Gastrocnemius medialis (tissue), 4 donors: ENCODE results near the gene ANTXR2. TPM values are rescaled to one million over a fixed set of nuclear protein-coding genes. Genes with fewer than 3 reads are reported as not detected.

Experiments used
- ATAC-seq, 2 donors: fragments of 150-250 bp; one replicate each; pipeline ENCODE4 v1.9.1; 2016
- DNase-seq, 2 donors: peaks; one replicate each; pipeline ENCODE4 v3.0.0-alpha.2; 2019
- H3K27ac ChIP-seq, 4 donors: fragments of 200-600 bp; sonication (generic); 1 replicate in 1 of 4; 2 replicates in 3 of 4; pipeline ENCODE4 v1.5.1; 2016 to 2018; ENCODE audit warnings: mild to moderate bottlenecking in 2 of 4, moderate library complexity in 1 of 4
- H3K27me3 ChIP-seq, 3 donors: fragments of 200-600 bp; sonication (generic) in 2 of 3; 1 replicate in 1 of 3; 2 replicates in 2 of 3; pipeline versions ENCODE4 v1.5.1 to v1.6.0; 2016 to 2019; ENCODE audit warnings: mild to moderate bottlenecking in 1 of 3, moderate library complexity in 1 of 3
- H3K36me3 ChIP-seq, 2 donors: fragments of 200-600 bp; sonication (generic) in 1 of 2; one replicate each; pipeline ENCODE4 v1.5.1; 2017 to 2018
- H3K4me1 ChIP-seq, 2 donors: fragments of 200-600 bp; sonication (generic) in 1 of 2; one replicate each; pipeline ENCODE4 v1.5.1; 2016 to 2017; ENCODE audit warnings: mild to moderate bottlenecking in 2 of 2
- H3K4me3 ChIP-seq, 4 donors: fragments of 200-600 bp; sonication (generic) in 3 of 4; 1 replicate in 1 of 4; 2 replicates in 3 of 4; pipeline ENCODE4 v1.5.1; 2016 to 2019; ENCODE audit warnings: mild to moderate bottlenecking in 2 of 4
- H3K9me3 ChIP-seq, 3 donors: fragments of 200-600 bp; sonication (generic) in 2 of 3; 1 replicate in 1 of 3; 2 replicates in 2 of 3; pipeline ENCODE4 v1.5.1; 2016 to 2019
- CTCF ChIP-seq, 5 experiments: fragments of 450-650 bp in 3 of 5; fragments of 200-600 bp in 2 of 5; sonication (generic) in 2 of 5; IDR thresholded peaks in 4 of 5; conservative IDR thresholded peaks in 1 of 5; 1 replicate in 4 of 5; 2 replicates in 1 of 5; pipeline ENCODE4 v1.5.1; 2016 to 2019; ENCODE audit warnings: antibody characterized with exemption in 5 of 5, mild to moderate bottlenecking in 3 of 5, moderate library complexity in 3 of 5
- POLR2A ChIP-seq, 2 donors: fragments of 450-650 bp; IDR thresholded peaks; one replicate each; pipeline ENCODE4 v1.6.1; 2017; ENCODE audit warnings: antibody characterized with exemption in 2 of 2, mild to moderate bottlenecking in 2 of 2, moderate library complexity in 2 of 2
- in situ Hi-C, 4 donors: fragments of 200-750 bp; cut with MboI; loops; one replicate each; pipeline versions ENCODE4 v1.15.0 to v1.8.0; 2017; ENCODE audit warnings: low sequenced_read_pairs in 4 of 4
- intact Hi-C: fragments of 100-400 bp; cut with DNase I; formaldehyde crosslinking; loops from one replicate; pipeline ENCODE4 v1.15.1; 2023; ENCODE audit warnings: low total_unique reads
- total RNA-seq, 4 donors: library from RNA; depleted of rRNA; stranded (reverse); fragments of >200 nt; gene quantifications; one replicate each; pipeline versions ENCODE4 v1.1.0 to v1.2.3, GENCODE V29; 2016

Gene ANTXR2
- total RNA-seq, 4 donors from 2014 or later: 14.5 to 41.0 (median 23.1) TPM

- DNase-seq: no peak
- intact Hi-C loops: no loop called here
- no peaks in the 10 kb centered on the region for H3K27me3 ChIP-seq
- no peak for ATAC-seq
- no peaks in the 10 kb centered on the region for H3K36me3 ChIP-seq
- in situ Hi-C loops: no loop called here
- no peak for TF ChIP-seq CTCF (IDR thresholded peaks at IDR 0.05 in 4 of 5, conservative IDR thresholded peaks at IDR 0.05 in 1 of 5)
- no peak for TF ChIP-seq POLR2A (IDR thresholded peaks at IDR 0.05)
- H3K4me1 ChIP-seq: no peaks in the 10 kb centered on the region
- no peak overlapping the region for H3K27ac ChIP-seq
- no peak overlapping the region for H3K4me3 ChIP-seq
- no peaks in the 10 kb centered on the region for H3K9me3 ChIP-seq
Measured at GRCh38 chr4:80077639-80078038, 4.6 kb upstream of the ANTXR2 start.

GRCh38 chr4:80076681-80077080, 3.7 kb upstream of the ANTXR2 start:
- no peaks in the 10 kb centered on the region for H3K36me3 ChIP-seq
- H3K27ac ChIP-seq: no peak overlapping the region
- no peak for TF ChIP-seq POLR2A (IDR thresholded peaks at IDR 0.05)
- no peak for TF ChIP-seq CTCF (IDR thresholded peaks at IDR 0.05 in 4 of 5, conservative IDR thresholded peaks at IDR 0.05 in 1 of 5)
- H3K9me3 ChIP-seq: no peaks in the 10 kb centered on the region
- H3K4me3 ChIP-seq: no peak overlapping the region
- H3K27me3 ChIP-seq: no peaks in the 10 kb centered on the region
- in situ Hi-C loops: no loop called here
- ATAC-seq (no peak), DNase-seq (no peak)
- intact Hi-C loops: no loop called here
- no peaks in the 10 kb centered on the region for H3K4me1 ChIP-seq

GRCh38 chr4:80075995-80076675, 3.1 kb upstream of the ANTXR2 start:
- TF ChIP-seq POLR2A (IDR thresholded peaks at IDR 0.05) (no peak), CTCF (IDR thresholded peaks at IDR 0.05 in 4 of 5, conservative IDR thresholded peaks at IDR 0.05 in 1 of 5) (no peak)
- in situ Hi-C loops (no loop called here), intact Hi-C loops (no loop called here)
- no peaks in the 10 kb centered on the region for H3K36me3 ChIP-seq
- ATAC-seq: no peak
- no peak overlapping the region for H3K4me3 ChIP-seq
- no peaks in the 10 kb centered on the region for H3K9me3 ChIP-seq
- DNase-seq: no peak
- no peaks in the 10 kb centered on the region for H3K27me3 ChIP-seq
- no peaks in the 10 kb centered on the region for H3K4me1 ChIP-seq
- no peak overlapping the region for H3K27ac ChIP-seq

- intact Hi-C loops (loop anchor here (5.0 kb wide), 1 partner anchor 108 kb away; no protein-coding TSS in a partner anchor), in situ Hi-C loops (no loop called here)
- Histone ChIP-seq H3K27me3 (no peaks in the 10 kb centered on the region), H3K9me3 (no peaks in the 10 kb centered on the region), H3K36me3 (no peaks in the 10 kb centered on the region), H3K27ac (no peak overlapping the region), H3K4me1 (peaks cover 0 to 4% of the 10 kb centered on the region in 2 donors), H3K4me3 (no peak overlapping the region)
- no peak for ATAC-seq
- TF ChIP-seq CTCF (IDR thresholded peaks at IDR 0.05 in 4 of 5, conservative IDR thresholded peaks at IDR 0.05 in 1 of 5) (no peak), POLR2A (IDR thresholded peaks at IDR 0.05) (no peak)
- no peak for DNase-seq
Measured at GRCh38 chr4:80074651-80075050, 1.6 kb upstream of the ANTXR2 start.
